Activated T-cell treated with anti-CD3 and anti-CD28 coated beads, Interleukin-2, amount 50 U/mL, for 4 hours (primary cell): ENCODE results near the gene PTGES3L. TPM values are rescaled to one million over a fixed set of nuclear protein-coding genes. Genes with fewer than 3 reads are reported as not detected.
"Not testable (repeated sequence)": the region's sequence is repeated elsewhere in the genome, so short reads cannot be mapped to it uniquely, and the experiment has no call there.

ENCODE experiments used
- ATAC-seq, 2 donors: fragments of 200-7000 bp; cut with Tn5 transposase; one replicate each; pipeline ENCODE4 v1.10.0; 2021
- DNase-seq: peaks from one replicate; pipeline ENCODE4 v3.0.0-alpha.2; 2020
- H3K27me3 Mint-ChIP-seq: one replicate; pipeline ENCODE4 v1.8.0; 2021; ENCODE audit warnings: low read depth, mixed read lengths
- H3K36me3 Mint-ChIP-seq: one replicate; pipeline ENCODE4 v1.8.0; 2022; ENCODE audit warnings: mixed read lengths; ENCODE audit not compliant: insufficient read depth
- H3K4me1 Mint-ChIP-seq: one replicate; pipeline ENCODE4 v1.8.0; 2021; ENCODE audit warnings: low read depth, mixed read lengths
- H3K4me3 Mint-ChIP-seq: one replicate; pipeline ENCODE4 v1.8.0; 2021; ENCODE audit warnings: mild to moderate bottlenecking, moderate library complexity, mixed read lengths
- H3K9me3 Mint-ChIP-seq: one replicate; pipeline ENCODE4 v1.8.0; 2021; ENCODE audit warnings: mixed read lengths
- total RNA-seq, 3 donors: library from RNA; stranded (reverse); gene quantifications; one replicate each; pipeline ENCODE4 v1.2.1, GENCODE V29; 2021

Gene PTGES3L
- total RNA-seq, 3 donors from 2014 or later: 0.24 to 0.30 (median 0.25) TPM

DNA sequence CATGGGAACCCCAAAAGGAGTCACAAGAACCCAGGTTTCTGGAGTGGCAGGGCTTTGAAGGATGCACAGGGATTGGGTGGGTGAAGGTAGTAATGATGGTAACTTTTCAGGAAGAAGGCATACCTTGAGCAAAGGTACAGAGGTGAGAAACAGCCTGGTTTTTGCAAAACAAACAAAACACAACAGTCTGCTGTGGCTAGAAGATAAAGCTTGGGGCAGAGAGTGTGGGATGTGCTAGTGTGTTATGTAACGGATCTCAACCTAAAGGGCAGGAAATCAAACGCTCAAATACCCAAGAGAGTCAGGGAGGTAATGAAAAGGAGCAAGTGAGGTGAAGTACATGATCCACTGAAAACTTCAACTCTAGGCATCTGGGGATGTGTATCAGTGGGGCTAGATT lies 4.6 kb downstream of the PTGES3L start:
- H3K4me3 Mint-ChIP-seq: no peak overlapping the region
- peaks cover 9% of the 10 kb centered on the region for H3K4me1 Mint-ChIP-seq
- ATAC-seq: no peak
- H3K36me3 Mint-ChIP-seq: no peaks in the 10 kb centered on the region
- no peaks in the 10 kb centered on the region for H3K27me3 Mint-ChIP-seq
- no peak for DNase-seq
- no peaks in the 10 kb centered on the region for H3K9me3 Mint-ChIP-seq

DNA sequence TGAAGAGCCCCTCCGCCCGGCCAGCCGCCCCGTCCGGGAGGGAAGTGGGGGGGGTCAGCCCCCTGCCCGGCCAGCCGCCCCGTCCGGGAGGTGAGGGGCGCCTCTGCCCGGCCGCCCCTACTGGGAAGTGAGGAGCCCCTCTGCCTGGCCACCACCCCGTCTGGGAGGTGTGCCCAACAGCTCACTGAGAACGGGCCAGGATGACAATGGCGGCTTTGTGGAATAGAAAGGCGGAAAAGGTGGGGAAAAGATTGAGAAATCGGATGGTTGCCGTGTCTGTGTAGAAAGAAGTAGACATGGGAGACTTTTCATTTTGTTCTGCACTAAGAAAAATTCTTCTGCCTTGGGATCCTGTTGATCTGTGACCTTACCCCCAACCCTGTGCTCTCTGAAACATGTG lies 6.6 kb downstream of the PTGES3L start:
- not testable (repeated sequence) for H3K4me3 Mint-ChIP-seq, H3K36me3 Mint-ChIP-seq, H3K4me1 Mint-ChIP-seq, DNase-seq, H3K27me3 Mint-ChIP-seq, ATAC-seq, H3K9me3 Mint-ChIP-seq

- Mint-ChIP-seq H3K36me3 (no peaks in the 10 kb centered on the region), H3K9me3 (no peaks in the 10 kb centered on the region), H3K4me1 (no peaks in the 10 kb centered on the region), H3K4me3 (no peak overlapping the region), H3K27me3 (no peaks in the 10 kb centered on the region)
- DNase-seq (no peak), ATAC-seq (no peak)
Measured at GRCh38 chr17:42971589-42971988, 8.3 kb downstream of the PTGES3L start.

DNA sequence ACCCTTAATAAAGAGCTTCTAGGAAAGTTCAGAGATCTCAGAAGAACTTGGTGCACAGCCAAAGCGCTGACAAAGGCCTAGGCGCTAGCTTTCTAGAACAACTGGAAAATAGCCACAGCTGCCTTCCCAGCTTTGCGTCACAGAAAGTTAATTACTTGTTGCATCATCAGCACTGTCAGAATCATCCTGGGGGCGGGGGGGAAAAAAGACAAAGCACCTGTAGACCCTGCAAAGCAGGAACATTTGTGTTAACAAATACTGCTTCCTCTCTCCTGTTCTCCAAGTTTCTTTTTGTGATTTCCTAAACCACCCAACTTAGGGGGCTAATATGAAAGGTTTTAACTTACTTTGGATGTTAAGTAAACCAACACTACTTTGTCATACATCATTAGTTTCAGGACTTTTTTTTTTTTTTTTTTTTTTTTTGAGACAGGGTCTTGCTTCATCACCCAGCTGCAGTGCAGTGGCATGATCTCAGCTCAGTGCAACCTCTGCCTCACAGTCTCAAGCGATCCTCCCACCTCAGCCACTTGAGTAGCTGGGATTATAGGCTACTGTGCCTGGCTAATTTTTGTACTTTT lies 10.8 kb downstream of the PTGES3L start:
- no peak for DNase-seq
- Mint-ChIP-seq H3K36me3 (peaks cover 1% of the 10 kb centered on the region), H3K27me3 (no peaks in the 10 kb centered on the region), H3K9me3 (no peaks in the 10 kb centered on the region), H3K4me3 (no peak overlapping the region), H3K4me1 (peaks cover 6% of the 10 kb centered on the region)
- ATAC-seq: no peak

GRCh38 chr17:42967925-42968324 lies 12.0 kb downstream of the PTGES3L start:
- Mint-ChIP-seq H3K4me3 (no peak overlapping the region), H3K9me3 (no peaks in the 10 kb centered on the region), H3K4me1 (peaks cover 10% of the 10 kb centered on the region), H3K36me3 (peaks cover 6% of the 10 kb centered on the region), H3K27me3 (no peaks in the 10 kb centered on the region)
- ATAC-seq (no peak), DNase-seq (no peak)

GRCh38 chr17:42964161-42964932 lies 15.5 kb downstream of the PTGES3L start, which contains the start of gene AARSD1:
Gene AARSD1 (minus strand): TSS chr17:42964454. CDS start chr17:42964440, 14 bp downstream.
- peaks cover 16% of the 10 kb centered on the region for H3K4me1 Mint-ChIP-seq
- no peaks in the 10 kb centered on the region for H3K9me3 Mint-ChIP-seq

GRCh38 chr17:42953669-42954068 lies 26.2 kb downstream of the PTGES3L start:
- H3K36me3 Mint-ChIP-seq: peaks cover 48% of the 10 kb centered on the region
- no peak overlapping the region for H3K4me3 Mint-ChIP-seq
- H3K27me3 Mint-ChIP-seq: no peaks in the 10 kb centered on the region
- ATAC-seq (no peak), DNase-seq (no peak)
- peaks cover 1% of the 10 kb centered on the region for H3K4me1 Mint-ChIP-seq
- H3K9me3 Mint-ChIP-seq: no peaks in the 10 kb centered on the region

More at GRCh38 chr17:42964161-42964932, 15.5 kb downstream of the PTGES3L start, which contains the start of gene AARSD1:
- DNase-seq (peak; percentile 83), ATAC-seq (peak; percentile 99)
- Mint-ChIP-seq H3K4me3 (peak within 1 kb of the TSS; percentile 94), H3K36me3 (peaks cover 21% of the 10 kb centered on the region), H3K27me3 (no peaks in the 10 kb centered on the region)

- Mint-ChIP-seq H3K4me3 (no peak overlapping the region), H3K27me3 (no peaks in the 10 kb centered on the region), H3K9me3 (no peaks in the 10 kb centered on the region), H3K4me1 (no peaks in the 10 kb centered on the region), H3K36me3 (peaks cover 38% of the 10 kb centered on the region)
- no peak for DNase-seq
- ATAC-seq: no peak
Measured at GRCh38 chr17:42950044-42950783, 29.7 kb downstream of the PTGES3L start.

DNA sequence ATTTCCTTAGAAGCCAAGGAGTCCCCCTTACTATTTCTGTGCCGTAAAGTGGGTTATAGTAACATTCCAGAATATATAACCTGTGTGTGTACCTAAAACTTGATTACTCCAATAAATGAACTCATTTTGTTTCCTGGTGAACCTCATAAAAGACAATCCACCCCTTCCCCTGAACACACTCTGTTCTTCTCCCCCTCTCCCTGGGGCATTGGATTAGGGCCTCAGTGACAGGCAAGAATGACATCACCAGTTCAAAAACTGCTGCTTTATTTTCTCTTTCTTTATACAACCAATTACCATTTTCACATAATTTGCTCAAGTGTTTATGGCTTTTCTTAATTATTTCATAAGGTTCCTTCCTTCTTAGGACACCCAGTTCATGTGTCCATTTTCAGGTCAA lies 33.1 kb downstream of the PTGES3L start:
- Mint-ChIP-seq H3K9me3 (no peaks in the 10 kb centered on the region), H3K4me3 (no peak overlapping the region), H3K27me3 (no peaks in the 10 kb centered on the region), H3K36me3 (peaks cover 20% of the 10 kb centered on the region), H3K4me1 (no peaks in the 10 kb centered on the region)
- ATAC-seq: no peak
- no peak for DNase-seq

DNA sequence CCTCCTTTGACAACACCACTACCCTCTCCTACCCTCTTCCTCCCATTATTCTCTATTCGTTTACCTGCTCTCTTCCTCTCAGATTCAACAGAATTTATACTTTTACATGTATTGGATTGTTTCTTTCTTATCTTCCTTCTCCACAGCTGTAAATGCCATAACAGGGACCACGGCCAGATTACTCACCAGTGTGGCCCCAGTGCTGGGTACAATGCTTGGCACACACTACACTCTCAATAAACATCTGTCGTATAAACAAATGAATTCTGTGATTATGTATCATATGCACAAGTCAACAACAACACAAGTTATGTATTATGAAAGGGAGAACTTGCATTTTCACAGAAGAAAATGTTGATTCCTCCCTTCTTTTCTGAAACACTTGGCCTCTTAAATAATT lies 35.7 kb downstream of the PTGES3L start:
- no peaks in the 10 kb centered on the region for H3K4me1 Mint-ChIP-seq
- no peaks in the 10 kb centered on the region for H3K9me3 Mint-ChIP-seq
- peaks cover 4% of the 10 kb centered on the region for H3K27me3 Mint-ChIP-seq
- H3K36me3 Mint-ChIP-seq: peaks cover 8% of the 10 kb centered on the region
- DNase-seq: no peak
- no peak overlapping the region for H3K4me3 Mint-ChIP-seq
- ATAC-seq: no peak

- Mint-ChIP-seq H3K4me1 (no peaks in the 10 kb centered on the region), H3K27me3 (peaks cover 11% of the 10 kb centered on the region), H3K4me3 (no peak overlapping the region), H3K36me3 (no peaks in the 10 kb centered on the region), H3K9me3 (no peaks in the 10 kb centered on the region)
- ATAC-seq (peak; percentile 65 to 67), DNase-seq (peak; percentile 17)
Measured at GRCh38 chr17:42937712-42938596, 41.9 kb downstream of the PTGES3L start.

GRCh38 chr17:42929497-42929844 lies 50.4 kb downstream of the PTGES3L start:
- no peak for DNase-seq
- no peak for ATAC-seq
- peaks cover 10% of the 10 kb centered on the region for H3K27me3 Mint-ChIP-seq

DNA sequence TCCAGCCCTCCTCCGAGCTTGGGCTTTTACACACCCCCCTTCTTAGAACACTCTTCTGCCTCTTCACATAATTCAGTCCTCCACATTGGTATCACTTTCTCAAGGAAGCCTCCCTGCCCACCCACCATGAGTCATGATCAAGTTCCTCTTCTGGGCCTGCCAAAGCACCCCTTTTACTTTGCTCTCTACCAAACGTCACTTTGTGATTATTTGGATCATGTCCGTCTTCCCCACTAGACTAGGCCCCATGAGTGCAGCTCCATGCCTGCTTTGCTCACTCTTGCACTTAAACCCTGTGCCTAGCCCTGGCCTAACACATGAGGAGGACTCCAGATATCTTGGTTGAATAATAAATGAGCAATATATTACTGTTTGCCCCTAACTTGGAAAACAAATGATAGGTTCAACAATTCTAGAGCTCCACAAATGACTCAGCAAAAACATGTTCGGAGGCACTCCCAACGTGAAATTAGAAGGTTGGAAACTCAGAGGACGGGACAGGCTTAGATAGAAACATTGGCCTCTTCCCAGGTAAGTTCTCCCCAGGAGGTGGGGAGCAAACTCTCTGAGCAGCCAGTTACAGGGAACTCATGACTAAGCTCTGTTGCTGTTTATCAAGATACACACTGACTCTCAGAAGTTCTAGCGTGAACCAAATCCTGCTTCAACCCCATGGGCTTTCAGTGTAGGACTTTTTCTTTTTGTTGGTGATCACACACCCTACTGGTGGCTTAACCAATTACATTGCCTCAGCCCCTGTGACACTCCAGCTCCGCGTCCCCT lies 51.0 kb downstream of the PTGES3L start:
- no peaks in the 10 kb centered on the region for H3K36me3 Mint-ChIP-seq
- H3K4me1 Mint-ChIP-seq: peaks cover 5% of the 10 kb centered on the region
- peak; percentile 86 to 90 for ATAC-seq
- H3K9me3 Mint-ChIP-seq: no peaks in the 10 kb centered on the region
- H3K27me3 Mint-ChIP-seq: peaks cover 6% of the 10 kb centered on the region
- no peak for DNase-seq
- H3K4me3 Mint-ChIP-seq: no peak overlapping the region

More at GRCh38 chr17:42929497-42929844, 50.4 kb downstream of the PTGES3L start:
- Mint-ChIP-seq H3K4me1 (peaks cover 5% of the 10 kb centered on the region), H3K4me3 (no peak overlapping the region), H3K36me3 (no peaks in the 10 kb centered on the region), H3K9me3 (no peaks in the 10 kb centered on the region)
